ENCODE data around the gene ASH1L.

DNA sequence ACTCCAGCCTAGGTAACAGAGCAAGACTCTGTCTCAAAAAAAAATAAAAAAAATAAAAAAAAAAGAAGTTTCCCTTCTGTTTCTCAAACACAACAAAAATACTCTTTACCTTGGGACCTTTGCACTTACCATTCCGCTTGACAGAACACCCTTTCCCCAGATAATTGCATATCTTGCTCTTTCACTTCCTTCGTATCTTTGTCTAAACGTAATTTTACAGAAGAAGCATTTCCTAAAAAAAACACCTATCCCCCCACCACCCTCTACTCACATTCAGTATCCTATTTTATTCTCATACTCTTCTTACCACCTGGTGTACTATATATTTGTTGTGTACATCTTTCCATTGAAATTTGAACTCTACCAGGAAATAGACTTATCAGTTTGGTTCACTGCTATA, 32.7 kb downstream of the ASH1L start:
- TF ChIP-seq POLR2A (IDR thresholded peaks at IDR 0.05), result no peak
- no peak for TF ChIP-seq CTCF (IDR thresholded peaks at IDR 0.05)

Measured in body of pancreas (tissue), 4 donors.